B cell (primary cell): Measurements from ENCODE around the gene SLAMF9.

Source experiments
- EZH2 ChIP-seq: IDR thresholded peaks from 2 replicates; pipeline ENCODE4 v1.6.1; 2012; ENCODE audit warnings: borderline replicate concordance, low read depth, mild to moderate bottlenecking, moderate library complexity, low read length; ENCODE audit not compliant: insufficient read depth, poor library complexity, severe bottlenecking
- TF ChIP-seq, protein P1 (sequence below): fragments of 200-600 bp; IDR thresholded peaks from one replicate; pipeline ENCODE4 v1.8.0; 2022; ENCODE audit warnings: antibody characterized with exemption, mild to moderate bottlenecking

DNA sequence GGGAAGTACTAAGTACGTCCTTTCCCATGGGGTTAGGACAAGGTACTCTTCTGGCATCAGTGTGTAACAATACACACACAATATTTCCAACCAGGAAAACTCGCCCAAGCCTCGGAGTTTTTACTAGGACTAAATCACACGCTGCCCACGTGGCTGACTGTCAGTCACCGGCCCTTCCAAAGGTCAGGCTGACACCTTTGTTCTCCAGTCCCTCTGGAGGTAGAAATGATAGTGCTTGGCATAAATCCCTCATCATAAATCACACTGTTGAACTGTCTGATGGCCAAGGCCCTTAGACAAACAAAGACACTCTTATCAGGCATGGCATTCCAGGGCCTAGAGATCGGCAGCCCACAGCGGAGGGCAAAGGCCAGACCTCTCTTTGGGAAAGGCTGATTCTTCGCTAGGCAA, 16.9 kb upstream of the SLAMF9 start:
- TF ChIP-seq, protein P1, sequence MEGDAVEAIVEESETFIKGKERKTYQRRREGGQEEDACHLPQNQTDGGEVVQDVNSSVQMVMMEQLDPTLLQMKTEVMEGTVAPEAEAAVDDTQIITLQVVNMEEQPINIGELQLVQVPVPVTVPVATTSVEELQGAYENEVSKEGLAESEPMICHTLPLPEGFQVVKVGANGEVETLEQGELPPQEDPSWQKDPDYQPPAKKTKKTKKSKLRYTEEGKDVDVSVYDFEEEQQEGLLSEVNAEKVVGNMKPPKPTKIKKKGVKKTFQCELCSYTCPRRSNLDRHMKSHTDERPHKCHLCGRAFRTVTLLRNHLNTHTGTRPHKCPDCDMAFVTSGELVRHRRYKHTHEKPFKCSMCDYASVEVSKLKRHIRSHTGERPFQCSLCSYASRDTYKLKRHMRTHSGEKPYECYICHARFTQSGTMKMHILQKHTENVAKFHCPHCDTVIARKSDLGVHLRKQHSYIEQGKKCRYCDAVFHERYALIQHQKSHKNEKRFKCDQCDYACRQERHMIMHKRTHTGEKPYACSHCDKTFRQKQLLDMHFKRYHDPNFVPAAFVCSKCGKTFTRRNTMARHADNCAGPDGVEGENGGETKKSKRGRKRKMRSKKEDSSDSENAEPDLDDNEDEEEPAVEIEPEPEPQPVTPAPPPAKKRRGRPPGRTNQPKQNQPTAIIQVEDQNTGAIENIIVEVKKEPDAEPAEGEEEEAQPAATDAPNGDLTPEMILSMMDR: no peak
- TF ChIP-seq EZH2: no peak
